Measurements from ENCODE around the gene MAP4K4.

DNA sequence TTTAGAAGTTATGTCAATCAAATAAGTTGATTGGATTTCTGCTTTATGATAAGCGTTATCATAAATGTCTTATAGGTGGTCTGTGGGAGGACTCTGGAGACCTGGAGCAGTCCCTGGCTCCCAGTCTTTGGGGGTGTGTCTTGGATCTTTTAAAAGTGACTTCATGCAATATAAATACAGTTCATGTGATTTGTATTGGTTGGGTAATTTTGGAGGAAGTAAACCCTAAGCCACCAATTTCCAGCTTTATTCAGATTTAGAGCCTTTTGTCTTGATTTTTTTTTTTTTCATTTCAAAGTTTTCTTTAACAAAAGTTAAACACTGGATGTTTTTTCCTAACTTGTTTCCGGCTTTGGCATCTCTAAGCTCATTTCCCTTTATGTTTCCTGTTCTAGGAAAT is 68.8 kb downstream of the MAP4K4 start:
- TF ChIP-seq, protein P1, sequence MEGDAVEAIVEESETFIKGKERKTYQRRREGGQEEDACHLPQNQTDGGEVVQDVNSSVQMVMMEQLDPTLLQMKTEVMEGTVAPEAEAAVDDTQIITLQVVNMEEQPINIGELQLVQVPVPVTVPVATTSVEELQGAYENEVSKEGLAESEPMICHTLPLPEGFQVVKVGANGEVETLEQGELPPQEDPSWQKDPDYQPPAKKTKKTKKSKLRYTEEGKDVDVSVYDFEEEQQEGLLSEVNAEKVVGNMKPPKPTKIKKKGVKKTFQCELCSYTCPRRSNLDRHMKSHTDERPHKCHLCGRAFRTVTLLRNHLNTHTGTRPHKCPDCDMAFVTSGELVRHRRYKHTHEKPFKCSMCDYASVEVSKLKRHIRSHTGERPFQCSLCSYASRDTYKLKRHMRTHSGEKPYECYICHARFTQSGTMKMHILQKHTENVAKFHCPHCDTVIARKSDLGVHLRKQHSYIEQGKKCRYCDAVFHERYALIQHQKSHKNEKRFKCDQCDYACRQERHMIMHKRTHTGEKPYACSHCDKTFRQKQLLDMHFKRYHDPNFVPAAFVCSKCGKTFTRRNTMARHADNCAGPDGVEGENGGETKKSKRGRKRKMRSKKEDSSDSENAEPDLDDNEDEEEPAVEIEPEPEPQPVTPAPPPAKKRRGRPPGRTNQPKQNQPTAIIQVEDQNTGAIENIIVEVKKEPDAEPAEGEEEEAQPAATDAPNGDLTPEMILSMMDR (conservative IDR thresholded peaks at IDR 0.05; ENCODE audit: low read length) = no peak
- no peak for TF ChIP-seq EZH2phosphoT487 (IDR thresholded peaks at IDR 0.05; ENCODE audit: borderline replicate concordance, low read depth, low read length)
